Adrenal gland (tissue), 12 donors: ENCODE results near the gene ELL2. TPM values are rescaled to one million over a fixed set of nuclear protein-coding genes. Genes with fewer than 3 reads are reported as not detected.

Experiments
- DNase-seq, 7 donors: peaks; one replicate each; pipeline ENCODE4 v3.0.0-alpha.2; 2019 to 2020
- H3K27ac ChIP-seq, 5 donors: fragments of 200-600 bp; sonication (generic) in 4 of 5; 1 replicate in 3 of 5; 2 replicates in 2 of 5; pipeline versions ENCODE4 v1.5.1 to v1.8.0; 2016 to 2020; ENCODE audit warnings: mild to moderate bottlenecking in 1 of 5
- H3K27me3 ChIP-seq: fragments of 200-600 bp; 2 replicates; pipeline ENCODE4 v1.8.0; 2021
- H3K36me3 ChIP-seq, 2 donors: fragments of 200-600 bp; replicated peaks in 1 of 2; 1 replicate in 1 of 2; 2 replicates in 1 of 2; pipeline versions ENCODE4 v1.5.1 to v1.8.0; 2018 to 2022
- H3K4me1 ChIP-seq, 2 donors: fragments of 200-600 bp; replicated peaks in 1 of 2; 1 replicate in 1 of 2; 2 replicates in 1 of 2; pipeline versions ENCODE4 v1.5.1 to v1.8.0; 2018 to 2021
- H3K4me3 ChIP-seq, 4 donors: fragments of 200-600 bp; sonication (generic) in 3 of 4; one replicate each; pipeline ENCODE4 v1.5.1; 2016 to 2018
- H3K9me3 ChIP-seq, 3 donors: fragments of 200-600 bp; sonication (generic) in 1 of 3; replicated peaks in 1 of 3; 1 replicate in 2 of 3; 2 replicates in 1 of 3; pipeline versions ENCODE4 v1.5.1 to v1.8.0; 2016 to 2021
- CTCF ChIP-seq, 6 experiments: fragments of 450-650 bp in 4 of 6; fragments of 200-600 bp in 2 of 6; sonication (generic) in 1 of 6; IDR thresholded peaks; 1 replicate in 5 of 6; 2 replicates in 1 of 6; pipeline versions ENCODE4 v1.5.1 to v1.8.0; 2016 to 2021; ENCODE audit warnings: antibody characterized with exemption in 6 of 6, mild to moderate bottlenecking in 2 of 6, moderate library complexity in 1 of 6
- POLR2A ChIP-seq, 2 donors: fragments of 450-650 bp; IDR thresholded peaks; one replicate each; pipeline ENCODE4 v1.6.1; 2017; ENCODE audit warnings: antibody characterized with exemption in 2 of 2, mild to moderate bottlenecking in 2 of 2, moderate library complexity in 1 of 2
- WGBS, 4 donors: extraction: QIAGEN DNeasy Blood & Tissue Kit in 2 of 4; methylation state at CpG; one replicate each; pipeline versions ENCODE4 v1.1.5 to v1.1.7; 2013 to 2017; 5-methylcytosine and 5-hydroxymethylcytosine counted together
- intact Hi-C, 2 donors: fragments of 100-400 bp; cut with DNase I; formaldehyde crosslinking; loops; one replicate each; pipeline versions ENCODE4 v1.14.1 to v1.15.0; 2022 to 2023
- polyA plus RNA-seq, 3 donors: library from polyadenylated mRNA; stranded (reverse); fragments of 200-250 nt in 2 of 3; fragments of 350-450 nt in 1 of 3; fragmentation: Illumina TruSeq in 1 of 3; extraction: RNeasy Lipid Tissue Mini Kit (QIAGEN cat#74804) in 1 of 3; gene quantifications; one replicate each; pipeline ENCODE4 v1.2.3, GENCODE V29; 2013 to 2014
- total RNA-seq, 9 donors: library from RNA; depleted of rRNA in 4 of 9; stranded (reverse); fragments of >200 nt in 4 of 9; fragments of 120-200 nt in 1 of 9; fragmentation: NEBNext Ultra II Directional in 1 of 9; extraction: Animal tissue kit (Norgen Biotek cat#: 25700) in 1 of 9; gene quantifications; one replicate each; pipeline versions ENCODE4 v1.1.0 to v1.2.4, GENCODE V29; 2013 to 2023
- donor health status: healthy with polysubstance abuse.
- donor health status: Bipolar disorder and iron deficiency.
- donor health status: DM: yes; HTN: yes; CAD: no.
- donor health status: DM: no; HTN: no; CAD: no.
- donor health status: DM: no; HTN: no; CAD: no.
- donor health status: DM: yes; HTN: yes; CAD: no.

The ELL2 gene
- total and polyA plus RNA-seq, 12 donors = 3.4 to 27.5 (median 14.5) TPM

GRCh38 chr5:96007051-96007450 is 45.4 kb upstream of the ELL2 start:
- H3K27ac ChIP-seq = no peak overlapping the region
- WGBS, 4 donors = 48 to 61% (median 53%) methylated on average over 1 of the region's 1 CpG
- H3K9me3 ChIP-seq = no peaks in the 10 kb centered on the region
- intact Hi-C loops = no loop called here
- H3K27me3 ChIP-seq = no peaks in the 10 kb centered on the region
- no peak for DNase-seq
- TF ChIP-seq POLR2A (IDR thresholded peaks at IDR 0.05) (no peak), CTCF (IDR thresholded peaks at IDR 0.05) (no peak)
- no peaks in the 10 kb centered on the region for H3K4me1 ChIP-seq
- no peaks in the 10 kb centered on the region for H3K36me3 ChIP-seq
- H3K4me3 ChIP-seq = no peak overlapping the region

- intact Hi-C loops = no loop called here
- Histone ChIP-seq H3K27me3 (no peaks in the 10 kb centered on the region), H3K36me3 (no peaks in the 10 kb centered on the region), H3K4me3 (no peak overlapping the region), H3K27ac (no peak overlapping the region), H3K9me3 (no peaks in the 10 kb centered on the region), H3K4me1 (no peaks in the 10 kb centered on the region)
- WGBS, 4 donors = 85 to 97% (median 92%) methylated on average over 3 of the region's 3 CpGs
- TF ChIP-seq CTCF (IDR thresholded peaks at IDR 0.05) = no peak
- TF ChIP-seq POLR2A (IDR thresholded peaks at IDR 0.05) = no peak
- no peak for DNase-seq
Measured at GRCh38 chr5:96006291-96006690, 44.6 kb upstream of the ELL2 start.

- TF ChIP-seq POLR2A (IDR thresholded peaks at IDR 0.05) = no peak
- no peak for TF ChIP-seq CTCF (IDR thresholded peaks at IDR 0.05)
- no peaks in the 10 kb centered on the region for H3K4me1 ChIP-seq
Measured at GRCh38 chr5:96004754-96005153, 43.1 kb upstream of the ELL2 start.

GRCh38 chr5:96004087-96004486 is 42.4 kb upstream of the ELL2 start:
- H3K9me3 ChIP-seq = no peaks in the 10 kb centered on the region

More at GRCh38 chr5:96004754-96005153, 43.1 kb upstream of the ELL2 start:
- H3K27ac ChIP-seq = no peak overlapping the region
- WGBS, 4 donors = 57 to 75% (median 69%) methylated on average over 1 of the region's 1 CpG
- H3K27me3 ChIP-seq = no peaks in the 10 kb centered on the region
- intact Hi-C loops = no loop called here
- H3K9me3 ChIP-seq = no peaks in the 10 kb centered on the region
- DNase-seq = no peak
- H3K4me3 ChIP-seq = no peak overlapping the region
- no peaks in the 10 kb centered on the region for H3K36me3 ChIP-seq

More at GRCh38 chr5:96004087-96004486, 42.4 kb upstream of the ELL2 start:
- DNase-seq = no peak
- TF ChIP-seq CTCF (IDR thresholded peaks at IDR 0.05) (no peak), POLR2A (IDR thresholded peaks at IDR 0.05) (no peak)
- Histone ChIP-seq H3K4me3 (no peak overlapping the region), H3K4me1 (no peaks in the 10 kb centered on the region), H3K36me3 (no peaks in the 10 kb centered on the region), H3K27ac (no peak overlapping the region), H3K27me3 (no peaks in the 10 kb centered on the region)
- intact Hi-C loops = no loop called here
